ENCODE measurements around the gene PDZRN3.

DNA sequence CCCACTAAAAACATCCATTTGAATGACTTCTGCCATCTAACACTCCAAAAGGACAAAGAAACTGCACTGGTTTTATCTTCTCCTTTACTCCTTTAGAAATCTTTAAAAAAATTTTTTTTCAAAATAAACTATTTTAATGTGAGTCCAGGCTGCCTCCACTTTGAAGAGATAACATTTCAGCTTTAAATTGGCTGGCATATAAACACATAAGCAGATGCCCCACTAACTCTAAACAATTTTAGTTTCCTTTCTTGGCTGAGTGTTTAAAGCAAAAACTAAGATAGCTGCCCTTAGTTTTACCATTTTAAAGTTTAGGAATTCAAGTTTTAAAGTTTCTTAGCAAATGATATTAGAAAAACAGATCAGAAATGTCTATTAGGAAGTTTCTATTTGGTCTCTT lies 39.9 kb downstream of the PDZRN3 start:
- TF ChIP-seq, protein P1, sequence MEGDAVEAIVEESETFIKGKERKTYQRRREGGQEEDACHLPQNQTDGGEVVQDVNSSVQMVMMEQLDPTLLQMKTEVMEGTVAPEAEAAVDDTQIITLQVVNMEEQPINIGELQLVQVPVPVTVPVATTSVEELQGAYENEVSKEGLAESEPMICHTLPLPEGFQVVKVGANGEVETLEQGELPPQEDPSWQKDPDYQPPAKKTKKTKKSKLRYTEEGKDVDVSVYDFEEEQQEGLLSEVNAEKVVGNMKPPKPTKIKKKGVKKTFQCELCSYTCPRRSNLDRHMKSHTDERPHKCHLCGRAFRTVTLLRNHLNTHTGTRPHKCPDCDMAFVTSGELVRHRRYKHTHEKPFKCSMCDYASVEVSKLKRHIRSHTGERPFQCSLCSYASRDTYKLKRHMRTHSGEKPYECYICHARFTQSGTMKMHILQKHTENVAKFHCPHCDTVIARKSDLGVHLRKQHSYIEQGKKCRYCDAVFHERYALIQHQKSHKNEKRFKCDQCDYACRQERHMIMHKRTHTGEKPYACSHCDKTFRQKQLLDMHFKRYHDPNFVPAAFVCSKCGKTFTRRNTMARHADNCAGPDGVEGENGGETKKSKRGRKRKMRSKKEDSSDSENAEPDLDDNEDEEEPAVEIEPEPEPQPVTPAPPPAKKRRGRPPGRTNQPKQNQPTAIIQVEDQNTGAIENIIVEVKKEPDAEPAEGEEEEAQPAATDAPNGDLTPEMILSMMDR (IDR thresholded peaks at IDR 0.05): no peak
- TF ChIP-seq SIN3A (IDR thresholded peaks at IDR 0.05; ENCODE audit: borderline replicate concordance, insufficient read depth, low read depth, low read length) (no peak), POLR2AphosphoS5 (IDR thresholded peaks at IDR 0.05; ENCODE audit: low read depth, low read length) (no peak), TCF7L2 (IDR thresholded peaks at IDR 0.05; ENCODE audit: low read depth, low read length) (no peak)
- TF ChIP-seq, protein P2, sequence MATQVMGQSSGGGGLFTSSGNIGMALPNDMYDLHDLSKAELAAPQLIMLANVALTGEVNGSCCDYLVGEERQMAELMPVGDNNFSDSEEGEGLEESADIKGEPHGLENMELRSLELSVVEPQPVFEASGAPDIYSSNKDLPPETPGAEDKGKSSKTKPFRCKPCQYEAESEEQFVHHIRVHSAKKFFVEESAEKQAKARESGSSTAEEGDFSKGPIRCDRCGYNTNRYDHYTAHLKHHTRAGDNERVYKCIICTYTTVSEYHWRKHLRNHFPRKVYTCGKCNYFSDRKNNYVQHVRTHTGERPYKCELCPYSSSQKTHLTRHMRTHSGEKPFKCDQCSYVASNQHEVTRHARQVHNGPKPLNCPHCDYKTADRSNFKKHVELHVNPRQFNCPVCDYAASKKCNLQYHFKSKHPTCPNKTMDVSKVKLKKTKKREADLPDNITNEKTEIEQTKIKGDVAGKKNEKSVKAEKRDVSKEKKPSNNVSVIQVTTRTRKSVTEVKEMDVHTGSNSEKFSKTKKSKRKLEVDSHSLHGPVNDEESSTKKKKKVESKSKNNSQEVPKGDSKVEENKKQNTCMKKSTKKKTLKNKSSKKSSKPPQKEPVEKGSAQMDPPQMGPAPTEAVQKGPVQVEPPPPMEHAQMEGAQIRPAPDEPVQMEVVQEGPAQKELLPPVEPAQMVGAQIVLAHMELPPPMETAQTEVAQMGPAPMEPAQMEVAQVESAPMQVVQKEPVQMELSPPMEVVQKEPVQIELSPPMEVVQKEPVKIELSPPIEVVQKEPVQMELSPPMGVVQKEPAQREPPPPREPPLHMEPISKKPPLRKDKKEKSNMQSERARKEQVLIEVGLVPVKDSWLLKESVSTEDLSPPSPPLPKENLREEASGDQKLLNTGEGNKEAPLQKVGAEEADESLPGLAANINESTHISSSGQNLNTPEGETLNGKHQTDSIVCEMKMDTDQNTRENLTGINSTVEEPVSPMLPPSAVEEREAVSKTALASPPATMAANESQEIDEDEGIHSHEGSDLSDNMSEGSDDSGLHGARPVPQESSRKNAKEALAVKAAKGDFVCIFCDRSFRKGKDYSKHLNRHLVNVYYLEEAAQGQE (IDR thresholded peaks at IDR 0.05; ENCODE audit: insufficient read depth in 1 of 2, low read depth in 2 of 2, low read length in 1 of 2): no peak
